ENCODE data around the gene RAB11FIP4.

DNA sequence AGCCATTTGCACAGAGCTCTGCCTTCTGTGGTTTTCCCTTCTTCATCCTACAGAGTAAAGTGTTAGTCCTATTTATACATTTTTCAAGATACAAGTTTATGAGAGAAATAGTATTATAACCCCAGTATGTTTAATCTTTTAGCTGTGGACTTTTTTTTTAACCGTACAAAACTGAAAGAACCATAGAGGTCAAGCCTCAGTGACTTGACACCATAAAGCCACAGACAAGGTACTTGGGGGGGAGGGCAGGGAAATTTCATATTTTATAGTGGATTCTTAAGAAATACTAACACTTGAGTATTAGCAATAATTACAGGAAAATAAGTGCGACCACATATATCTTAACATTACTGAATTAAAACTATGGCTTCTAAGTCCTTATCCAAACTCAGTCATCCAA, 17.0 kb upstream of the RAB11FIP4 start:
- no peak for TF ChIP-seq POLR2A (IDR thresholded peaks at IDR 0.05)
- TF ChIP-seq, protein P1, sequence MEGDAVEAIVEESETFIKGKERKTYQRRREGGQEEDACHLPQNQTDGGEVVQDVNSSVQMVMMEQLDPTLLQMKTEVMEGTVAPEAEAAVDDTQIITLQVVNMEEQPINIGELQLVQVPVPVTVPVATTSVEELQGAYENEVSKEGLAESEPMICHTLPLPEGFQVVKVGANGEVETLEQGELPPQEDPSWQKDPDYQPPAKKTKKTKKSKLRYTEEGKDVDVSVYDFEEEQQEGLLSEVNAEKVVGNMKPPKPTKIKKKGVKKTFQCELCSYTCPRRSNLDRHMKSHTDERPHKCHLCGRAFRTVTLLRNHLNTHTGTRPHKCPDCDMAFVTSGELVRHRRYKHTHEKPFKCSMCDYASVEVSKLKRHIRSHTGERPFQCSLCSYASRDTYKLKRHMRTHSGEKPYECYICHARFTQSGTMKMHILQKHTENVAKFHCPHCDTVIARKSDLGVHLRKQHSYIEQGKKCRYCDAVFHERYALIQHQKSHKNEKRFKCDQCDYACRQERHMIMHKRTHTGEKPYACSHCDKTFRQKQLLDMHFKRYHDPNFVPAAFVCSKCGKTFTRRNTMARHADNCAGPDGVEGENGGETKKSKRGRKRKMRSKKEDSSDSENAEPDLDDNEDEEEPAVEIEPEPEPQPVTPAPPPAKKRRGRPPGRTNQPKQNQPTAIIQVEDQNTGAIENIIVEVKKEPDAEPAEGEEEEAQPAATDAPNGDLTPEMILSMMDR (IDR thresholded peaks at IDR 0.05): no peak

All from suprapubic skin (tissue), 3 donors.